HUDEP-2 (cell line): ENCODE results near the gene RFK.

ENCODE experiments used
- DNase-seq, 76 experiments: peaks; one replicate each; lab custom pipeline; 2025; ENCODE audit not compliant: unreplicated experiment in 76 of 76; lab: John Stamatoyannopoulos, UW

The RFK gene

GRCh38 chr9:76338418-76338817, 55.8 kb downstream of the RFK start:
- DNase-seq: no peak

- no peak for DNase-seq
These were observed 58.2 kb downstream of the RFK start for GRCh38 chr9:76336027-76336426.
